ENCODE results near the gene OR5V1.

DNA sequence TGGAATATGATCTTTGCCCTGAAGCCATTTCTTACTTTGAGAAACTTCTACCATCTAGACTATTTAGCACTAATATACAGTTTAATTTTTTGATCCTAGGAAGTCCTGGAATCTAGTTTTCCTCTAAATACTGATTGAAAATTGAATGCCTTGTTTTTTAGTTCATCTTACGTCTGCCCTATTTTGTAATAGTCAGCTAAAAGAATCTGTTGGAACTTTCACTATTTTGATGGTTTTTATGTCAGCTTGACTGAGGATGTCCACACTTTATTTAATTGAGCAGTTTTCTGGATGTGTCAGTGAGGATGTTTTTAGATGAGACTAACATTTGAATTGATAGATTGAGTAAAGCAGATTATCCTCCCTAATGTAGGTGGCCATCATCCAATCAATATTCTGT lies 35.1 kb upstream of the OR5V1 start:
- TF ChIP-seq, protein P1, sequence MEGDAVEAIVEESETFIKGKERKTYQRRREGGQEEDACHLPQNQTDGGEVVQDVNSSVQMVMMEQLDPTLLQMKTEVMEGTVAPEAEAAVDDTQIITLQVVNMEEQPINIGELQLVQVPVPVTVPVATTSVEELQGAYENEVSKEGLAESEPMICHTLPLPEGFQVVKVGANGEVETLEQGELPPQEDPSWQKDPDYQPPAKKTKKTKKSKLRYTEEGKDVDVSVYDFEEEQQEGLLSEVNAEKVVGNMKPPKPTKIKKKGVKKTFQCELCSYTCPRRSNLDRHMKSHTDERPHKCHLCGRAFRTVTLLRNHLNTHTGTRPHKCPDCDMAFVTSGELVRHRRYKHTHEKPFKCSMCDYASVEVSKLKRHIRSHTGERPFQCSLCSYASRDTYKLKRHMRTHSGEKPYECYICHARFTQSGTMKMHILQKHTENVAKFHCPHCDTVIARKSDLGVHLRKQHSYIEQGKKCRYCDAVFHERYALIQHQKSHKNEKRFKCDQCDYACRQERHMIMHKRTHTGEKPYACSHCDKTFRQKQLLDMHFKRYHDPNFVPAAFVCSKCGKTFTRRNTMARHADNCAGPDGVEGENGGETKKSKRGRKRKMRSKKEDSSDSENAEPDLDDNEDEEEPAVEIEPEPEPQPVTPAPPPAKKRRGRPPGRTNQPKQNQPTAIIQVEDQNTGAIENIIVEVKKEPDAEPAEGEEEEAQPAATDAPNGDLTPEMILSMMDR (IDR thresholded peaks at IDR 0.05): no peak
- TF ChIP-seq POLR2A (IDR thresholded peaks at IDR 0.05) (no peak), EP300 (IDR thresholded peaks at IDR 0.05) (no peak)
